SK-N-SH (cell line): ENCODE data around the gene OGFOD2. TPM values are rescaled to one million over a fixed set of nuclear protein-coding genes. Genes with fewer than 3 reads are reported as not detected.

Experiments used
- CTCF ChIA-PET: fragments of 300-600, 350-600 bp; formaldehyde crosslinking; extraction: SDS; loops from one replicate; lab custom pipeline; 2021; lab: Yijun Ruan, JAX
- POLR2A ChIA-PET: fragments of 350-600 bp; sonication (Branson Sonifier 250); formaldehyde crosslinking; extraction: SDS; loops from one replicate; lab custom pipeline; 2020; ENCODE audit warnings: antibody characterized with exemption, inconsistent platforms; lab: Yijun Ruan, JAX
- DNase-seq: peaks from one replicate; pipeline ENCODE4 v3.0.0; 2012
- H2AFZ ChIP-seq: fragments of 200-600 bp; sonication (generic); 2 replicates; pipeline ENCODE4 v1.8.1; 2016; ENCODE audit warnings: antibody characterized with exemption, mild to moderate bottlenecking, low read depth
- H3F3A ChIP-seq: fragments of 200-600 bp; sonication (generic); replicated peaks from 2 replicates; pipeline ENCODE3; 2016; ENCODE audit warnings: antibody characterized with exemption, mild to moderate bottlenecking; ENCODE audit not compliant: insufficient read depth
- H3K27ac ChIP-seq, 2 experiments: fragments of 200-500 bp in 1 of 2; fragments of 200-600 bp in 1 of 2; sonication (Bioruptor generic) in 1 of 2; sonication (generic), shearing (Covaris generic) in 1 of 2; 2 replicates each; pipeline versions ENCODE4 v1.5.1 to v1.6.1; 2014 to 2016; ENCODE audit warnings: low read depth in 2 of 2, inconsistent platforms in 1 of 2, low read length in 1 of 2, mild to moderate bottlenecking in 1 of 2, mixed read lengths in 1 of 2
- H3K27me3 ChIP-seq: fragments of 200-600 bp; sonication (generic), shearing (Covaris generic); 2 replicates; pipeline ENCODE4 v1.6.1; 2016; ENCODE audit warnings: mixed run types; ENCODE audit not compliant: insufficient read depth
- H3K36me3 ChIP-seq, 2 experiments: fragments of 200-500 bp in 1 of 2; fragments of 200-600 bp in 1 of 2; sonication (Bioruptor generic) in 1 of 2; sonication (generic) in 1 of 2; replicated peaks in 1 of 2; 2 replicates each; pipeline versions ENCODE3 to v1.5.1; 2014 to 2016; ENCODE audit warnings: low read length in 1 of 2, mild to moderate bottlenecking in 1 of 2; ENCODE audit not compliant: insufficient read depth in 2 of 2, control insufficient read depth in 1 of 2
- H3K4me1 ChIP-seq, 2 experiments: fragments of 200-500 bp in 1 of 2; fragments of 200-600 bp in 1 of 2; sonication (Bioruptor generic) in 1 of 2; sonication (generic), shearing (Covaris generic) in 1 of 2; 2 replicates each; pipeline versions ENCODE4 v1.5.1 to v1.6.1; 2014 to 2016; ENCODE audit warnings: low read depth in 1 of 2, low read length in 1 of 2, mixed run types in 1 of 2; ENCODE audit not compliant: insufficient read depth in 2 of 2, control insufficient read depth in 1 of 2
- H3K4me2 ChIP-seq: fragments of 200-600 bp; sonication (generic), shearing (Covaris generic); 2 replicates; pipeline ENCODE4 v1.6.1; 2017; ENCODE audit warnings: mixed run types
- H3K4me3 ChIP-seq, 2 experiments: fragments of 200-500 bp in 1 of 2; fragments of 200-600 bp in 1 of 2; sonication (Bioruptor generic) in 1 of 2; sonication (generic), shearing (Covaris generic) in 1 of 2; 2 replicates each; pipeline versions ENCODE4 v1.5.1 to v1.8.1; 2014 to 2016; ENCODE audit warnings: low read depth in 2 of 2, inconsistent platforms in 1 of 2, low read length in 1 of 2, mild to moderate bottlenecking in 1 of 2, mixed read lengths in 1 of 2, moderate library complexity in 1 of 2
- H3K79me2 ChIP-seq: fragments of 200-600 bp; sonication (generic); 2 replicates; pipeline ENCODE4 v1.8.1; 2017; ENCODE audit warnings: mild to moderate bottlenecking; ENCODE audit not compliant: insufficient read depth
- H3K9ac ChIP-seq: fragments of 200-600 bp; sonication (generic); 2 replicates; pipeline ENCODE4 v1.6.1; 2017; ENCODE audit warnings: mixed run types
- H3K9me2 ChIP-seq: fragments of 200-600 bp; sonication (generic); 2 replicates; pipeline ENCODE4 v1.6.1; 2017; ENCODE audit warnings: mixed run types
- H3K9me3 ChIP-seq: fragments of 200-600 bp; sonication (generic); 2 replicates; pipeline ENCODE4 v1.6.1; 2017; ENCODE audit warnings: mixed run types, mild to moderate bottlenecking, moderate library complexity
- H4K20me1 ChIP-seq: fragments of 200-600 bp; sonication (generic); 2 replicates; pipeline ENCODE4 v1.6.1; 2017; ENCODE audit warnings: mild to moderate bottlenecking, mixed run types; ENCODE audit not compliant: insufficient read depth
- CHD2 ChIP-seq: fragments of 150-350 bp; IDR thresholded peaks from 2 replicates; pipeline ENCODE4 v1.6.1; 2018; ENCODE audit warnings: low read length; ENCODE audit not compliant: partially characterized antibody
- ELF1 ChIP-seq: IDR thresholded peaks from 2 replicates; pipeline ENCODE4 v1.4.0; 2012
- EZH2phosphoT487 ChIP-seq: fragments of 200-600 bp; sonication (generic); IDR thresholded peaks from 2 replicates; pipeline ENCODE4 v1.6.1; 2017; ENCODE audit warnings: low read depth, mixed run types, mild to moderate bottlenecking, antibody characterized with exemption, moderate library complexity, borderline replicate concordance
- FOSL2 ChIP-seq: IDR thresholded peaks from 2 replicates; pipeline ENCODE4 v1.4.0; 2012; ENCODE audit warnings: low read depth, mild to moderate bottlenecking, moderate library complexity, borderline replicate concordance
- FOXJ3 ChIP-seq: sonication (generic); formaldehyde crosslinking; IDR thresholded peaks from 2 replicates; pipeline ENCODE4 v1.5.1; 2020; ENCODE audit warnings: mild to moderate bottlenecking, missing genetic modification reagents
- GATA2 ChIP-seq: sonication (generic); formaldehyde crosslinking; IDR thresholded peaks from 2 replicates; pipeline ENCODE4 v1.5.0; 2020; ENCODE audit warnings: mild to moderate bottlenecking, missing genetic modification reagents
- PBX3 ChIP-seq: IDR thresholded peaks from 2 replicates; pipeline ENCODE4; 2012
- POLR2AphosphoS5 ChIP-seq: IDR thresholded peaks from 2 replicates; pipeline ENCODE4 v1.6.1; 2012; ENCODE audit warnings: low read depth, low read length
- RAD21 ChIP-seq: IDR thresholded peaks from 2 replicates; pipeline ENCODE4 v1.6.1; 2012; ENCODE audit warnings: mild to moderate bottlenecking, low read length
- RCOR1 ChIP-seq: fragments of 150-350 bp; IDR thresholded peaks from 2 replicates; pipeline ENCODE4 v1.6.1; 2017; ENCODE audit warnings: antibody characterized with exemption, low read length
- REST ChIP-seq: IDR thresholded peaks from 2 replicates; pipeline ENCODE4 v1.6.1; 2012; ENCODE audit warnings: mild to moderate bottlenecking, low read depth, low read length, moderate library complexity
- RXRA ChIP-seq: IDR thresholded peaks from 2 replicates; pipeline ENCODE4 v1.4.0; 2012; ENCODE audit warnings: low read depth, mild to moderate bottlenecking, borderline replicate concordance
- SIN3A ChIP-seq: IDR thresholded peaks from 2 replicates; pipeline ENCODE4 v1.6.1; 2012; ENCODE audit warnings: low read depth, mild to moderate bottlenecking, low read length, moderate library complexity, borderline replicate concordance
- SMC3 ChIP-seq: IDR thresholded peaks from 2 replicates; pipeline ENCODE4 v1.6.1; 2012; ENCODE audit warnings: low read depth, low read length, improper control_type of control experiment
- TCF12 ChIP-seq: IDR thresholded peaks from 2 replicates; pipeline ENCODE4 v1.4.0; 2012
- USF2 ChIP-seq: fragments of 150-350 bp; IDR thresholded peaks from 2 replicates; pipeline ENCODE4 v1.6.1; 2017; ENCODE audit warnings: antibody characterized with exemption, low read length, low read depth, borderline replicate concordance
- WGBS: methylation state at CpG from one replicate; pipeline ENCODE4 v1.1.6; 2017; ENCODE audit warnings: low lambda C conversion rate; 5-methylcytosine and 5-hydroxymethylcytosine counted together
- polyA plus RNA-seq, 3 experiments: library from polyadenylated mRNA; depleted of rRNA; stranded (reverse); fragments of >200 nt; gene quantifications; 2 replicates each; pipeline ENCODE4 v1.2.3, GENCODE V29; 2012

The OGFOD2 gene
- polyA plus RNA-seq, 1 of the 3 experiments (the other 2 are of a cell fraction): 22.0 TPM

GRCh38 chr12:122978507-122978955 is 3.5 kb downstream of the OGFOD2 start:
- no peaks in the 10 kb centered on the region for H3K9me3 ChIP-seq
- 84% methylated on average over 4 of the region's 21 CpGs for WGBS
- no peak overlapping the region for H3K4me2 ChIP-seq
- H4K20me1 ChIP-seq: peaks cover 10% of the 10 kb centered on the region; the same call in 1 of the 2 replicates
- H3K9me2 ChIP-seq: no peaks in the 10 kb centered on the region
- no peaks in the 10 kb centered on the region for H3K27me3 ChIP-seq
- no peak for DNase-seq
- TF ChIP-seq EZH2phosphoT487 (no peak), SIN3A (no peak), GATA2 (CRISPR knock-in tag) (no peak), TCF12 (no peak), CHD2 (no peak), PBX3 (no peak), USF2 (no peak), ELF1 (no peak), POLR2AphosphoS5 (no peak), RAD21 (no peak), REST (no peak), RCOR1 (no peak), RXRA (no peak), SMC3 (no peak), FOSL2 (no peak), FOXJ3 (no peak)
- ChIA-PET POLR2A (interaction anchor here (1.0 to 2.0 kb wide), 3 partner anchors 10 to 255 kb away, joined by 3 to 6 read pairs (median 3); partner anchors contain the start of genes MPHOSPH9 and MTRFR), CTCF (interaction anchor here (0.6 to 5.0 kb wide), 3 partner anchors 8 to 260 kb away, joined by 4 to 25 read pairs (median 5); no protein-coding TSS in a partner anchor)
- no peak overlapping the region for H3K4me3 ChIP-seq
- H3K9ac ChIP-seq: no peak overlapping the region
- H3K4me1 ChIP-seq: peaks cover 13 to 49% of the 10 kb centered on the region in 2 experiments; a peak in 3 of 4 replicates
- H2AFZ ChIP-seq: no peak overlapping the region
- peaks cover 0 to 22% of the 10 kb centered on the region in 2 experiments for H3K36me3 ChIP-seq
- peaks cover 86% of the 10 kb centered on the region for H3K79me2 ChIP-seq
- no peaks in the 10 kb centered on the region for H3F3A ChIP-seq
- no peak overlapping the region for H3K27ac ChIP-seq
